ENCODE data around the gene SEPTIN5.
"Not testable (repeated sequence)": the region's sequence is repeated elsewhere in the genome, so short reads cannot be mapped to it uniquely, and the experiment has no call there.

Gene SEPTIN5

DNA sequence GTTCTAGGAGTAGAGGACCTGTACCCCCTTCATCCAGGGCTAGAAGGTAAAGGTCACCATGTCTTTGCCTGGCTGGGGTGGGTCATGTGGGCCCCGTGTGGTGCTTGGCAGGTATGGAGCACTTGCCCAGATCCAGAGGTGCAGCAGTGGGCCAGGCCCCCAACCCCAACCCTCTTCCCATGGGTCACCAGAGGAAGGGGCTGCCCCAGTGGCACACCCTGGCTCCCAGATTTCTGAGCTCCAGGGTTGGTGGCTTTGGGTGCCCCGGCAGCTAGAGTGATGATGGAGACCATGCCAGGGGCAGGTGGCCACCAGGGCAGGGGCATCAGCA lies 6.7 kb downstream of the SEPTIN5 start:
- no peak for DNase-seq

DNA sequence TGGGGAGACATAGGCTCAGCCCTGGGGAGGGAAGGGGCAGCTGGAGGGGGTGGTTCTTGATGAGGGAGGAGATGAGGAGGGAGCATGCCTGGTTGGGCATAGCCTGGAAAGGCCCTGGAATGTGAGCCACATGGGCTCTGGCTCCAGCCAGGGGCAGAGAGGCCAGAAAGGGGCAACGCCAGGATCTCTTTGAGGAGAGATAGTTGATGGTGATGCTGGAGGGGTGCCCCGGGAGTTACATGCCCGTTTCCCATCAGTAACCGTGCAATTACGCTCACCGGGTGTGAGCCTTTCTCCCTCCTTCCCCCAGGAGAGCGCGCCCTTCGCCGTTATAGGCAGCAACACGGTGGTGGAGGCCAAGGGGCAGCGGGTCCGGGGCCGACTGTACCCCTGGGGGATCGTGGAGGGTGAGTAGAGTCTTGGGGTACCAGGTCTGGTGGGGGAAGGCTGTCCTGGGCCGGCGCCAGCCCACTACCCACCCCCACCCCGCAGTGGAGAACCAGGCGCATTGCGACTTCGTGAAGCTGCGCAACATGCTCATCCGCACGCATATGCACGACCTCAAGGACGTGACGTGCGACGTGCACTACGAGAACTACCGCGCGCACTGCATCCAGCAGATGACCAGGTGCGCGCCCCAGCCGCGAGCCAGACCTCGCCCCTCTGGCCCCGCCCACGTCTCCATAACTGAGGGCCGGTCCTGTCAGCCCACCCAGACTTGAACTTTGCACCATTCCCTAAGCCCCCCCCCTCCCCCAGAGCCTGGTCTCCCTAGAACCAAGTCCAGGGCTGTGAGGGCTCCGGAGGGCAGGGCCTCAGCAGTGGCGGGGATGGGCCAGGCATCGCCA lies 7.3 kb downstream of the SEPTIN5 start:
- no peak for DNase-seq

DNA sequence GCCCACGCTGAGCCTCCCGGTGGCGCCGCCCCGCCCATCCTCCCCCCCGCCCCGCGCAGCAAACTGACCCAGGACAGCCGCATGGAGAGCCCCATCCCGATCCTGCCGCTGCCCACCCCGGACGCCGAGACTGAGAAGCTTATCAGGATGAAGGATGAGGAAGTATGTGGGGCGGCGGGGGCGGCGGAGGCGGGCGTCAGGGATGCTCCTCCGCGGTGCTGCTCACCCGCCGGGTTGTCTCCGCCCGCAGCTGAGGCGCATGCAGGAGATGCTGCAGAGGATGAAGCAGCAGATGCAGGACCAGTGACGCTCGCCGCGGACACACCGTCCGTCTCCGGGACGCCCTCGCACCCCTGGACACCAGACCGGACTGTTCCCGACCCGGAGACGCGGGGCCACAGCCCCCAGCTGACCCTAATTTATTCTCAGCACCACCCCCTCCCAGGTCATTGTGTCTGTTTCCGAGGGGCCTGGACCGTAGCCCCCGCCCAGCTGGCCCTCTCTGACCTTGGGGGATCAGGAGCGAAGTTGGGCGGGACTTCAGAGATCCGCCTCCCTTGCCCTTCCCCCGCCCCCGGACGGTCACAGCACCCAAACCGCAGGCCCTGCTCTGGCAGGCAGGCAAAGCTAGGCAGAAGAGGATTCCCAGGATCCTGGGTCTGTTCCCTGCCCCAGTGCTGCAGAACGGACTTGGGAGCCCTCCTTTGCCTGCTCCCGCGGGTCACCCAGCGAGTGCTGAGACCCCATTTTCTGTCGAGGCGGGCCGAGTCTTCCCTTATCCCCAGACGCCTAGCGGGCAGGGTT lies 8.1 kb downstream of the SEPTIN5 start:
- peak; percentile 71 for DNase-seq

DNA sequence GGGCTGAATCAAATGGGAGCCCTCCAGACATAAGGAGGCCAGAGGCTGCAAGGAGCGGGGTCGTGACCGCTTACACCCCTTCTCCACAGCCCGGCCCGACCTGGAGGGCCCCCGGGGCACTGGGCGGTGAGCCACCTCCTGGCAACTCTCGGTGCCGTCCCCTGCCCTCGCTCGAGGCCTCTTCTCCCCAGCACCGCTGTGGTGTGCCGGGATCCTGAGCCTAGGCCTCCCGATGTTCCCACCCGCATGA lies 8.6 kb downstream of the SEPTIN5 start:
- no peak for DNase-seq

DNA sequence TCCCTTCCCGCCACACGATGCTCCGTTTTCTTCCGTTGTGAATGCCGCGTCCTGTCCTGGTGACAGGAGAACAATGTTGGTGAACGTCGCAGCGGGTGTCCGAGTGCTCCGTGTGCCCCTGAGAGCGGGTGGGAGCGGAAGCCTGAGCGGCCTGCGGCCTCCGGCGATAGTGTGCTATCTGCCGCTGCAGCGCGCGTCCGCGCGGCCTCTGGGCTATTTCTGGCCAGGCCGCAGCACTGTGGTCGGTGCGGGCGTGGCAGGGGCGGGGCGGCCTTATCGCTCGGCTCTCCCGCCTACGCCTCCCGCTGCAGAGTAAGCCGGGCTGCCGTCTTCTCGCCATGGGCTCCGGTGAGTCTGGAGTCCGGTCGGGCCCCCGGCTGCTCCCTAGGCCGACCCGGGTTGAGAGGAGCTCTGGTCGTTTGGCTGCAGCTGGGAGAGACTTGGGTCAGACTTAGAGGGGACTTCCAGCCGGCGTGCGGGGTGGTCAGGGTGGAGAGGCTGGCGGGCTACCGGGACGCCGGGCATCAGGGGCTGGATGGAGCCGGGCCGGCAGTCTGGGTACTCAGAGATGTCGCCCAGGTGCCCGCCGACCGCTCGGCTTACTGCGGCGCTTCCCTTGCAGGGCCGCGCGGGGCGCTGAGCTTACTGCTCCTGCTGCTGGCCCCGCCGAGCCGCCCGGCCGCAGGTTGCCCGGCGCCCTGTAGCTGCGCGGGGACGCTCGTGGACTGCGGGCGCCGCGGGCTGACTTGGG lies 9.1 kb downstream of the SEPTIN5 start, which contains the start of gene GP1BB:
Gene GP1BB (plus strand): TSS at position 308 of the 751 bp plus-strand sequence. CDS start 31 bp downstream, at position 339.
- peak; percentile 70 for DNase-seq

DNA sequence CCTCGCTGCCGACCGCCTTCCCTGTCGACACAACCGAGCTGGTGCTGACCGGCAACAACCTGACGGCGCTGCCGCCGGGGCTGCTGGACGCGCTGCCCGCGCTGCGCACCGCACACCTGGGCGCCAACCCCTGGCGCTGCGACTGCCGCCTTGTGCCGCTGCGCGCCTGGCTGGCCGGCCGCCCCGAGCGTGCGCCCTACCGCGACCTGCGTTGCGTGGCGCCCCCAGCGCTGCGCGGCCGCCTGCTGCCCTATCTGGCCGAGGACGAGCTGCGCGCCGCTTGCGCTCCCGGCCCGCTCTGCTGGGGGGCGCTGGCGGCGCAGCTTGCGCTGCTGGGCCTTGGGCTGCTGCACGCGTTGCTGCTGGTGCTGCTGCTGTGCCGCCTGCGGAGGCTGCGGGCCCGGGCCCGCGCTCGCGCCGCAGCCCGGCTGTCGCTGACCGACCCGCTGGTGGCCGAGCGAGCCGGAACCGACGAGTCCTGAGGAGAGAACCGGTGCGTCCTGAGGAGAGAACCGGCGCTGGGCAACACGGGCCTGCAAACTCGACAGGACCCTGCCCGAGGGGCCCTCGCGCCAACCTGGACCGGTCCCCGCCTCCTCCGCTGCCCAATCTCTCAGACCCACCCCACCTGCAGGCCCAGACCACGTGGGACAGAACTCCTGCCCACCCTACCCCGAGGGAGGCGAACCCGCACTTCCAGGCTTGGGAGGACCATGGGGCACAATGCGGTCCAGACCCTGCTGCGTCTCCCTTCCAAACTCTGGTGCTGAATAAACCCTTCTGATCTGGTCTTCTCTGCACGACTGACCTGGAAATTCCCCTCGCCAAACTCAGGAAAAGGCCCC lies 9.9 kb downstream of the SEPTIN5 start:
- DNase-seq = peak; percentile 84

DNA sequence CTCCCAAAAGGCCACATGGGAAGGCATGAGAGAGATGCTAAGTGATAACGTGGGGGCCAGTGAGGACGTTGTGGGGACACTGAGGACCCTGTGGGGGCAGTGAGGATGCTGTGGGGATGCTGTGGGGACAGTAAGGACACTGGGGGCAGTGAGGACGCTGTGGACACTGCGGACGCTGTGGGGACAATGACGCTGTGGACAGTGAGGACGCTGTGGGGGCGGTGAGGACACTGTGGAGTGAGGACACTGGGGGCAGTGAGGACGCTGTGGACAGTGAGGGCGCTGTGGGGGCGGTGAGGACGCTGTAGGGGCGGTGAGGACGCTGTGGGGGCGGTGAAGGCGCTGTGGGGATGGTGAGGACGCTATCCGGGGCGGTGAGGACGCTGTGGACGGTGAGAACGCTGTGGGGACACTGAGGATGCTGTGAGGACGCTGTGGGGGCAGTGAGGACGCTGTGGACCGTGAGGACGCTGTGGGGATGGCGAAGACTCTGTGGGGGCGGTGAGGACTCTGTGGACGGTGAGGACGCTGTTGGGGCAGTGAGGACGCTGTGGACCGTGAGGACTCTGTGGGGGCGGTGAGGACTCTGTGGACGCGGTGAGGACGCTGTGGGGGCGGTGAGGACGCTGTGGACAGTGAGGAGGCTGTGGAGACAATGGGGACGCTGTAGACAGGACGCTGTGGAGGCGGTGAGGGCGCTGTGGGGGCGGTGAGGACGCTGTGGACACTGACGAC lies 10.8 kb downstream of the SEPTIN5 start:
- DNase-seq = no peak

DNA sequence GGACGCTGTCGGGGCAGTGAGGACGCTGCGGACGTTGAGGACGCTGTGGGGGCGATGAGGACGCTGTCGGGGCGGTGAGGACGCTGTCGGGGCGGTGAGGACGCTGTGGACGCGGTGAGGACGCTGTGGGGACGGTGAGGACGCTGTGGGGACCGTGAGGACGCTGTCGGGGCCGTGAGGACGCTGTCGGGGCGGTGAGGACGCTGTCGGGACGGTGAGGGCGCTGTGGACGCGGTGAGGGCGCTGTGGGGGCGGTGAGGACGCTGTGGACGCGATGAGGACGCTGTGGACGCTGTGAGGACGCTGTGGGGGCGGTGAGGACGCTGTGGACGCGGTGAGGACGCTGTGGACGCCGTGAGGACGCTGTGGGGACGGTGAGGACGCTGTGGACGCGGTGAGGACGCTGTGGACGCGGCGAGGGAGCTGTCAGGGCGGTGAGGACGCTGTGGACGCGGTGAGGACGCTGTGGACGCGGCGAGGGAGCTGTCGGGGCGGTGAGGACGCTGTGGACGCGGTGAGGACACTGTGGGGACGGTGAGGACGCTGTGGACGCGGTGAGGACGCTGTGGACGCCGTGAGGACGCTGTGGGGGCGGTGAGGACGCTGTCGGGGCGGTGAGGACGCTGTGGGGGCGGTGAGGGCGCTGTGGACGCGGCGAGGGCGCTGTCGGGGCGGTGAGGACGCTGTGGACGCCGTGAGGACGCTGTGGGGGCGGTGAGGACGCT lies 11.9 kb downstream of the SEPTIN5 start:
- not testable (repeated sequence) for DNase-seq

DNA sequence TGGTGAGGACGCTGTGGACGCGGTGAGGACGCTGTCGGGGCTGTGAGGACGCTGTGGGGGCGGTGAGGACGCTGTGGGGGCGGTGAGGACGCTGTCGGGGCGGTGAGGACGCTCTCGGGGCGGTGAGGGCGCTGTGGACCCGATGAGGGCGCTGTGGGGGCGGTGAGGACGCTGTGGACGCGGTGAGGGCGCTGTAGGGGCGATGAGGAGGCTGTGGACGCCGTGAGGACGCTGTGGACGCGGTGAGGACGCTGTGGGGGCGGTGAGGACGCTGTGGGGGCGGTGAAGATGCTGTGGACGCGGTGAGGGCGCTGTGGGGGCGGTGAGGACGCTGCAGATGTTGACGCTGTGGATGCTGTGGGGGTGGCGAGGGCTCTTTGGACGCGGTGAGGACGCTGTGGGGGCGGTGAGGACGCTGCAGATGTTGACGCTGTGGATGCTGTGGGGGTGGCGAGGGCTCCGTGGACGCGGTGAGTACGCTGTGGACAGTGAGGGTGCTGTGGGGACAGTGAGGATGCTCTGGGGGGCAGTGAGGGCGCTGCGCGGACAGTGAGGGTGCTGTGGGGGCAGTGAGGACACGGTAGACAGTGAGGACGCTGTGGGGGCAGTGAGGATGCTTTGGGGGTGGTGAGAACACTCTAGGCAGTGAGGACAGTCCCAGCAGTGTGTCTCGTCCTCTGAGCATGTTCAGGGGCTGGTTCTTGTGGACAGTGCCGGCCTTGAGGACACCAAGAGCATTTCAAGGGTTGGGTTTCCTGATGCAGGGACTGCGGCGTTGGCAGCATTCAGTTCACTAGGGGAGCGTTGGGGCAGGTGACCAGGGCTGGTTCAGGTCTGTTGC lies 13.2 kb downstream of the SEPTIN5 start:
- DNase-seq = no peak

DNA sequence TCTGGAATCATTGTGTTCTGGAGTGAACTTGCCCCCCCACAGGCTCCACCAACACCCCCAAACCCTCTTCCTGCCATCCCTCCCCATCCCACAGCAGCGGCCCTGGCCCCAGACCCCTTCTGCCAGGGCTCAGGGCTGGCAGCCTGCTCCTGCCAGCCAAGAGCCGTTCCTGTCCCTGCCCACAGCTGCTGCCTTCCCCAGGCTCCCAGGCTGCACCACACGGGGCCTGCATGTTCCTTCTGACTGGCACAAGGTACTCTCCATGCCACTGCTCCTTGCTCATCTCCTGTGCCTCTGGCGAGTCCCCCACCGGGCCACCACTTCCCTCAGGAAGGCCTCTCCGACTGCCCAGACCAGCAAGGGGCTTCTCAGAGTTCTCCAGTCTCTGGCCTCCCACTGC lies 14.0 kb downstream of the SEPTIN5 start:
- DNase-seq = no peak

DNA sequence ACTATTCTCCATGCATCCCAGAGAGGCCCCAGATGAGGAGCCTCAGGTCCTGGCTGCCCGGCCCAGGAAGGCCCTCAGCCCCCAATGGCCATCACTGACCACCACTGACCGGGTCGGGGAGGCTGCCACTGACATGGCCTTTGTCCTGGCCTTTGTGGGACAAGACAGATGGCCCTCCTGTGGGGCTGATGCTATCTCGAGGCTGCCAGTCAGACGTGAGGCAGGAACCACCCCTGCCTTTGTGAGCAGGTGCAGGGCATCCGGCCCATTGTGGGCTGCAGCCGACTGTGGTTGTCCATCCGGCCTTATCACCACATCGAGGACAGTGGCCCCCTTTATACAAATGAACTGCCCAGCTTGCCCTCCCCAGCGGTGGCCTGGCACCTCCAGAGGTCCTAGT lies 14.5 kb downstream of the SEPTIN5 start:
- DNase-seq = no peak

DNA sequence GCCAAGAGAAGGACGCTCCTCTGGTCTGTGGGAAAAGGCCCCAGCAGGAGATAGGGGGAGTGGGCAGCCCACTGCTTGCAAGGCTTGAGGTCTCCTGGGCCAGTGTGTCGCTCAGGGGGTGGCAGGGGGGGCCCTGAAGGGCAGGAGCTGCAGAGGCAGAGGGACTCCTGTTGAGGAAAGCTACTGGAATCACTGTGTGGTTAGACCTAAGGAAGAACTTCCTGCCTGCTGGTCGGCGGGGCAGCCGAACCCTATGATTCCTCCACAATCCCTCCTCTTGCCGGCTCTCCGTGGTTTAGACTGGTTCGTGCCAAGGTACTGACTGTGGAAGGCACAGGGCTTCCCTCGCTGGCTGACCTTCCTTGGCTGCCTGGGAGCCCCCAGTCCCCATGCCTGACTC lies 15.2 kb downstream of the SEPTIN5 start:
- no peak for DNase-seq

DNA sequence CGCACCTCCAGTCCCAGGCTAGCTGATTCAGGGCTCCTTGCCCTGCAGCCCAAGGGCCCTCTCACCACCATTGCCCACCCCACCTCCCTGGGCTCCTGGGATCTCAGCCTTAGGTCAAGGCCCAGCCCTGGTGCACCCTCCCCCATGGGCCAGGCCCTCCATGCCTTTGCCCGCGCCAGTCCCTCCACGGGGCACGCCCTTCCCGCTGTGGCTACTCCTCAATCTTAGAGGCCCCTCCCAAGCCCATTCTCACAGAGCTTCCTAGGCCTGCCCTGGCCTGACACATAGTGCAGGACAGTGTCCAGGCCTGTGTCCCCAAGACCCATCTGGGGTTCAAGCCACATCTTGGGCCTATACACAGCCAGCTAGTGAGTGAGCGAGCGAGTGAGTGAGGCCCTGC lies 15.9 kb downstream of the SEPTIN5 start:
- no peak for DNase-seq

DNA sequence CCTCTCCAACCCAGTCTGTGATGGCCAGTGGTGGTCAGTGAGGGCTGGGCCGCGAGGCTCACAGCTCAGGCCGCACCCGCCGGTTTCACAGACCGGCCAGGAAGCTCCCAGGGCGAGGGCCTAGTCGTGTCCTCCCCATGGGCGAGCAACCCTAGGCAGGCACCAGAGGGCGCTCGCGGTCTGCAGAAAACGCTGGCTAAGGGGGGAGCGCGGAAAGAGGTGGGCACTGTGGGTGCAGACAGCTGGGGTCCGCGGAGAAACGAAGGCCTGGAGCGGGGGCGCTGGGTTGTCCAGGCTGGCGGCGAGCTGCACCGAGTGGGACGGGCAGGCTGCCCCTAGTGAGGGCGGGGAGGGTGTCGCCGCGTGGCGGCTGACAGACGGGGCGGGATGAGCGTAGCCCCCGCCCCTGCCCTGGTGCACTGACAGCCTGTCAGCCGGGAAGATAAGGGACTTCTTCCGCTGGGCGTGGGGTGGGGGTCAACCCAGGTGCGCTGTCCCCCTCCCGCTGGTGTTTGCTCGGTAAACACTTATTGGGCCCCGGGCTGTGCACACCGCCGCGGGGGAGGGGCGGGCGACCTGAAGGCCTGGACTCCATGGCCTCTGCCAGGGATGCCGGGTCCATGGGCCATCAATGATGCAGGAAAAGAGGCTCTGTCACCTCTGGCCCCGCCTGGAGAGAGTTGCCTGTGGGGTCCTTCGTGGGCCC lies 16.5 kb downstream of the SEPTIN5 start:
- peak; percentile 89 for DNase-seq

DNA sequence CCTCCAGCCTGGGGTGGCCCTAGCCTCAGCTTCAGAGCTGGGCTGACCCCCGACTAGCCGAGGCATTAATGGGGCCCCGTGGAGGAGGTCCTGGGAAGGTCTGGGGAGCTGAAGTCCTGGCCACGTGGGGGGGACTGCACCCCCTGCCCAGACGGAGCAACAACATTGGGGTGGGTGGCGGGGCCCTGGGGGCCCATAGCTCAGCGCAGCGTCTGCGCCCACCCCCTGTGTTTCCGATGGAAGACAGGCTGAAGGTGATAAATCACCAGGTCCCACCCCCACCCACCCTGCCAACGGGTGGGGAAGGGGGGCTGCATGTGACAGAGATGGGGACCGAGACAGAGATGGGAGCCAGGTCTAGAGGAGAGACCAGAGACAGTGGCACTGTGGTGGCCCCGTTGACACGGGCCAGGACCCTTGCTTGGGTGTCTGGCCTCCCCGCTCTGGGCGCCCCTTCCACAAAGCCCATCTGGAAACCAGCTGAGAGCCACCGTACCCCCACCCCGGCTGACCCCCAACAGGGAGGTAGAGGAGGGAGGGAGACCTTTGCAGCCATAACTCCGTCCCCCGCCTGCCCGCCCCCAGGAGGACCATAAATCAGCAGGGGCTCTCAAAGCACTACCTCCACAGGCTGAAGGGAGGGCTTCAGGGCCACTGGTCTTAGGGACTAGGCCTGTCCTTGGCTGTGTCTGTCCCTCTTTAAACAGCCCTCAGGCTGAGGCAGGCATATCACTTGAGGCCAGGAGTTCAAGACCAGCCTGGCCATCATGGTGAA lies 17.2 kb downstream of the SEPTIN5 start:
- DNase-seq = no peak

DNA sequence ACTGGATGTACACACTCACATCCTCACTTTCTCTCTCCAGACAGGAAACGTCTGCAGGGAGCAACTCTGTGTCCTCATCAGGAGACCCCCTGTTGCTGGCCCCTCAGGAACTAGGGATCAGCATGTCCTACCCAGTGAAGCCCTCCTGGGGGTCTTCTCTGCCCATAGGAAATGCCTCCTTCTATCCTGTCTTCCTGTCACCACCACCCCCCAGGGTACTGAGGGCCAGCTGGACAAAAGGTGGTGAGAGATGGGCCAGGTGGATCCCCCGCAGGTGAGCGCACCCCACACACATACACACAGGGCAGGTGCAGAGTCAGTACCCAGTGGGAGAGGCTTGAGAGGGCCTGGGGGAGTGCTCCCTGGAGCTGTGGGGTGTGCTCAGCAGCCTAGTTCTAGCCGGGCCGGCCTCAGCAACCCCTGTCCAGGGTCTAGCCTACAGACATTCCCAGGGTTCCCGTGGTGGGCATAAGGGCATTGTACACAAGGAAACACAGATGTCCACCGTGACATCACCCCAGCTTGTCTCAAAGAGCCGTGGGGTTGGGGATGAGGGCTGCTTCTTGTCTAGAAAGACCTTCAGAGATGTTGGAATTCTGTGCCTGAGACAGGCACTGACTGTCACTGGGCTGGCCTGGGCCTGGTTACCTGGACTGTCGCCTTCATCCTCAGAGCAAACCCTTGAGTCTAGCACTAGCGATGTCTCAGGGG lies 18.3 kb downstream of the SEPTIN5 start:
- no peak for DNase-seq

DNA sequence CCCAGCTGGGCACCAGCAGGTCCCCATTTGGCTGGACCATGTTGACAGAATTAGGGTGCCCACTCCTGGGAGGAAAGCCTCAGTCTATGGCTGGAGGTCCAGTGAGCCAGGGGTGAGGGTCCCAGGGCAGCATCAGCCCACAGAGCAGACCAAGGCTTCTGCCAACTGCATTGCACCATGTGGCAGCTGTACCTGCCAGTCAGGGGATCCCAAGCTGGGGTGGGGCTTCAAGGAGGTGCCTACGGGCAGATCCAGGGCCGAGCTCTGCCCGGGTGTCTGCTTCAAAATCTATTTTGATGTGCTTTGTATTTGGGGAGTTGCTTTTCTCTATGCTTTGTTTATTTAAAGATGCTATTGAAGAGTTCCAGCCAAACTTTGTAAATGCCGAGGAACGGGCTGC lies 19.5 kb downstream of the SEPTIN5 start:
- no peak for DNase-seq

DNA sequence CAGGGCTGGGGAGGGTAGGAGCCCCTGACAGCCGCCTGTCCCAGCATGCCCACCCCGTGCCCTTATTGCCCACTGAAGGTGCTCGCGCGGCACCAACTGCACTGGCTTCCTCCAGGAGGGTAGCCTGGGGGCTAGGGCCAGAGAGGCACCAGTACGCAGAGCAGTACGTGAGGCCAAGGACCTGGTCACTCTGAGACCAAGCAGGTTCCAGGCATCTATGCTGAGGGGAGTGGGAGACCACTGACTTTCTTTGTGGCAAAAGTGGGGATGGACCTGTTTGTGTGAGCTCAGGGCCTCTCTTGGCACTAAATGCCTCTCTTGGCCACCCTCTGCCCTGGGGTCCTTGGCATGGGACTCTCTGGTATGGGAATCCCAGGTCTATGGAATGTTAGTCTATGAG lies 19.9 kb downstream of the SEPTIN5 start:
- DNase-seq = no peak
